ENCODE data around the gene HPS1. TPM values are rescaled to one million over a fixed set of nuclear protein-coding genes. Genes with fewer than 3 reads are reported as not detected.

Gene HPS1
- total RNA-seq, 2 experiments from 2014 or later = 53.2 to 68.7 TPM

GRCh38 chr10:98461500-98461842, 14.7 kb upstream of the HPS1 start:
- H3K27ac ChIP-seq (ENCODE audit: low read depth, low read length, poor library complexity, severe bottlenecking) = no peak overlapping the region
- intact Hi-C loops (cut with micrococcal nuclease; ENCODE audit: unreplicated experiment) = loop anchor here (10.0 kb wide), 1 partner anchor 547 kb away; no protein-coding TSS in a partner anchor
- ChIA-PET POLR2A (interaction anchor here (0.5 kb wide), 1 partner anchor 123 kb away, joined by 3 read pairs; no protein-coding TSS in a partner anchor), CTCF (ENCODE audit: unreplicated experiment) (no interaction called here)
- no peaks in the 10 kb centered on the region for H3K4me1 ChIP-seq (ENCODE audit: insufficient read depth, low read length, poor library complexity, severe bottlenecking)
- H3K79me2 ChIP-seq (ENCODE audit: insufficient read depth, low read depth, low read length) = no peaks in the 10 kb centered on the region
- no peaks in the 10 kb centered on the region for H3K9me3 ChIP-seq (ENCODE audit: low read length)
- H4K20me1 ChIP-seq (ENCODE audit: insufficient read depth, low read length) = no peaks in the 10 kb centered on the region
- BruUV-seq (replicated peaks) = no TSS peak
- no peak for DNase-seq (ENCODE audit: low spot score)
- no peak overlapping the region for H2AFZ ChIP-seq (ENCODE audit: low read length)
- TF ChIP-seq EZH2phosphoT487 (IDR thresholded peaks at IDR 0.05; ENCODE audit: borderline replicate concordance, low read depth, low read length) (no peak), CTCF (conservative IDR thresholded peaks at IDR 0.05; ENCODE audit: low read length) (no peak)
- H3K36me3 ChIP-seq (ENCODE audit: insufficient read depth, low read length) = no peaks in the 10 kb centered on the region
- no peak overlapping the region for H3K4me3 ChIP-seq (ENCODE audit: low read depth, low read length, poor library complexity, severe bottlenecking)
- no peak overlapping the region for H3K4me2 ChIP-seq (ENCODE audit: low read length)
- H3K9me2 ChIP-seq (ENCODE audit: insufficient read depth, low read length) = no peaks in the 10 kb centered on the region

DNA sequence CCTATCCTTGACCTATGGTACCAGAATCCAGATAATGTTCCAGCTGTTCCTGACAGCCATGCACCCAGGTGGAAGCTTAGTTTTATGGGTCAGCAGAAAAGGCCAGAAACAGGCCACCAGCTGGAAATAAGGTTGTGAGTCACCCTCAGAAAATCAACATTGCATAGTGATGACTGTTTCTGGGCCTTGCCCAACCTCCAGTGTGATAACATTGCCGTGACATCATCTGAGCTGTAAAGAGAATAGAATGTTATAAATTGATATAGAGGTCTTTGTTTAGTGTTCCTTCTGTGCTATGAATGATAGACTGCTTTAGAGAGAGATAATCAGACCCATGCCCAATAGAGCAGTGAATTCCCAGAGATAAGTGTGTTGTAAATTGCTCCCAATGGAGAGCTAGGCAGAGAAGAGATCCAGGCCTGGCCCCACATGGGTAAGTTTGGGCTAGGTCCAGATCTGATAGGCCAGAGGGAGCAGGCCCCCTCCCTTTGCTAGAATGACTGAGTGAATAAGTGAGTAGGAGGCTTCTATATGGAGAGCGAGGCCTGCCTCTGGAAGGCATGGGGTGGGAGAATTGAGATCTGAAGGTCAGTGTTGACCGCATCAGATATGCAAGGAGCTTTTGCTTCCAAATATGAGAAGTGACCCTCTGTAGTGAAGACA, 14.2 kb upstream of the HPS1 start:
- Histone ChIP-seq H3K36me3 (ENCODE audit: insufficient read depth, low read length) (no peaks in the 10 kb centered on the region), H3K4me2 (ENCODE audit: low read length) (no peak overlapping the region), H3K4me3 (ENCODE audit: low read depth, low read length, poor library complexity, severe bottlenecking) (no peak overlapping the region), H3K4me1 (ENCODE audit: insufficient read depth, low read length, poor library complexity, severe bottlenecking) (no peaks in the 10 kb centered on the region), H3K9me2 (ENCODE audit: insufficient read depth, low read length) (no peaks in the 10 kb centered on the region), H3K79me2 (ENCODE audit: insufficient read depth, low read depth, low read length) (no peaks in the 10 kb centered on the region), H3K27ac (ENCODE audit: low read depth, low read length, poor library complexity, severe bottlenecking) (no peak overlapping the region), H2AFZ (ENCODE audit: low read length) (no peak overlapping the region), H3K9me3 (ENCODE audit: low read length) (no peaks in the 10 kb centered on the region), H4K20me1 (ENCODE audit: insufficient read depth, low read length) (no peaks in the 10 kb centered on the region)
- ChIA-PET CTCF (ENCODE audit: unreplicated experiment) (no interaction called here), POLR2A (interaction anchor here (0.5 kb wide), 1 partner anchor 123 kb away, joined by 3 read pairs; no protein-coding TSS in a partner anchor)
- no peak for DNase-seq (ENCODE audit: low spot score)
- TF ChIP-seq EZH2phosphoT487 (IDR thresholded peaks at IDR 0.05; ENCODE audit: borderline replicate concordance, low read depth, low read length) = no peak
- no TSS peak for BruUV-seq (replicated peaks)
- intact Hi-C loops (cut with micrococcal nuclease; ENCODE audit: unreplicated experiment) = loop anchor here (10.0 kb wide), 1 partner anchor 546 kb away; no protein-coding TSS in a partner anchor

DNA sequence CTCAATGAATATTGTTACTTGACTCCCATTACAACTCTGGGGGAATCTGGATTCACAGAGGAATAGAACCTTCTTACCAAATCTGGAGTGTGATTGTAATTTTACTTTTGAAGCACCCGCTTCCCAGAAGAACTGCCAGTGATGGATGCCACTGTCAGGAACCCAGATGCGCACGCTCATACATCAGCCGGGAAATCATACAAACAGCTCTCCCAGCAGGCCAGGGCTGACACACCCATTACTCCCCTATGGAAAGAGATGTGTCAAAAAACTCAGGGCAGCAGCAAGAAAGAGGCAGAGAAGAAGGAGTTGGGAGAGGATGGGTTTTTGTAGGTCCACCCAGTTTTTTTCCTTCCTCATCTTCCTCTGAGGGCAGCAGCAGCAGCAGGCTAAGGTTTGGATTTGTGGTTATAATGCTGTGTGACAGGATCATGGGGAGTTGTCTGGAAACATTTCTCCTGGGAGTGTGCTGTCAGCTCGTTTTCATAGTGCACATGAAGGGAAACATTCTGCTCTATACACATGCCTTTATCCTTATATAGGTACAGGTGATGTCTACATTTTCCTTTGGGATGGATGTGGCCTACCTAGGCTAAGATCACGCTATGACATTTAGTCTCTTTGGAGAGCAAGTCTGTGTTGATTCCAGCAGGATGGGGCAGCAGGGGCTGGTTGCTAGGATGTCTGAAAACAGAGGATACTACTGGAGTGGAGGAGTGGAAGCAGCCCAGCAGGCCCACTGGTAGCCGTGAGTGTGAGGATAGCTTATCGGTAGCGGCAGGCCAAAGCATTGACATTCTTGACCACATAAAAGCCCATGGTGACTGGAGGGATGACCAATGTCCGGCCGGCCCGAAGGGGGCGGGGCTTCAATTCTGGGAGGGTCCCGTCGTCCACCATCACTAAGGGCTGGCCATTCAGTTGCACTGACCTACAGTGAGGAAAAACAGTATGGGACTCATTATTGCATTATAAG, 12.4 kb upstream of the HPS1 start:
- no peak overlapping the region for H3K4me2 ChIP-seq (ENCODE audit: low read length)
- ChIA-PET POLR2A (no interaction called here), CTCF (ENCODE audit: unreplicated experiment) (no interaction called here)
- no peaks in the 10 kb centered on the region for H3K9me3 ChIP-seq (ENCODE audit: low read length)
- H3K27ac ChIP-seq (ENCODE audit: low read depth, low read length, poor library complexity, severe bottlenecking) = no peak overlapping the region
- TF ChIP-seq CTCF (conservative IDR thresholded peaks at IDR 0.05; ENCODE audit: low read length) (no peak), EZH2phosphoT487 (IDR thresholded peaks at IDR 0.05; ENCODE audit: borderline replicate concordance, low read depth, low read length) (no peak)
- H2AFZ ChIP-seq (ENCODE audit: low read length) = no peak overlapping the region
- H3K9me2 ChIP-seq (ENCODE audit: insufficient read depth, low read length) = no peaks in the 10 kb centered on the region
- no peaks in the 10 kb centered on the region for H4K20me1 ChIP-seq (ENCODE audit: insufficient read depth, low read length)
- no peak for DNase-seq (ENCODE audit: low spot score)
- intact Hi-C loops (cut with micrococcal nuclease; ENCODE audit: unreplicated experiment) = no loop called here
- H3K79me2 ChIP-seq (ENCODE audit: insufficient read depth, low read depth, low read length) = no peaks in the 10 kb centered on the region
- BruUV-seq (replicated peaks) = no TSS peak
- H3K4me3 ChIP-seq (ENCODE audit: low read depth, low read length, poor library complexity, severe bottlenecking) = no peak overlapping the region
- no peaks in the 10 kb centered on the region for H3K36me3 ChIP-seq (ENCODE audit: insufficient read depth, low read length)
- H3K4me1 ChIP-seq (ENCODE audit: insufficient read depth, low read length, poor library complexity, severe bottlenecking) = no peaks in the 10 kb centered on the region

All from OCI-LY7 (cell line).